Right lobe of liver (tissue), 4 donors: ENCODE measurements around the gene IL1RAPL1.

Experiments
- CTCF ChIP-seq, 4 donors: fragments of 200-600 bp in 3 of 4; fragments of 450-650 bp in 1 of 4; IDR thresholded peaks; one replicate each; pipeline versions ENCODE4 v1.5.1 to v1.8.0; 2016 to 2022; ENCODE audit warnings: antibody characterized with exemption in 4 of 4, mild to moderate bottlenecking in 2 of 4
- POLR2A ChIP-seq: fragments of 450-650 bp; IDR thresholded peaks from one replicate; pipeline ENCODE4 v1.6.1; 2017; ENCODE audit warnings: antibody characterized with exemption, mild to moderate bottlenecking
- donor health status: DM: no; HTN: no; CAD: no.
- donor health status: DM: no; HTN: no; CAD: no.
- donor health status: DM: no; HTN: yes; CAD: no.

- TF ChIP-seq CTCF (IDR thresholded peaks at IDR 0.05) (no peak), POLR2A (no peak)
Measured at GRCh38 chrX:29858714-29859113, 1271.5 kb downstream of the IL1RAPL1 start.
